Peyer's patch (tissue), 4 donors: Measurements from ENCODE around the gene ZCCHC3. TPM values are rescaled to one million over a fixed set of nuclear protein-coding genes. Genes with fewer than 3 reads are reported as not detected.

Experiments
- DNase-seq, 3 donors: peaks; one replicate each; pipeline ENCODE4 v3.0.0-alpha.2; 2017 to 2019
- H3K27ac ChIP-seq, 4 donors: fragments of 200-600 bp; sonication (generic); one replicate each; pipeline ENCODE4 v1.5.1; 2016 to 2019
- H3K27me3 ChIP-seq, 2 donors: fragments of 200-600 bp; sonication (generic); one replicate each; pipeline ENCODE4 v1.5.1; 2019
- H3K36me3 ChIP-seq, 3 donors: fragments of 200-600 bp; sonication (generic); one replicate each; pipeline ENCODE4 v1.5.1; 2016 to 2019
- H3K4me1 ChIP-seq, 4 donors: fragments of 200-600 bp; sonication (generic); one replicate each; pipeline ENCODE4 v1.5.1; 2016 to 2019
- H3K4me3 ChIP-seq, 4 donors: fragments of 200-600 bp; sonication (generic); 1 replicate in 3 of 4; 2 replicates in 1 of 4; pipeline ENCODE4 v1.5.1; 2016 to 2019; ENCODE audit warnings: mild to moderate bottlenecking in 1 of 4
- H3K9me3 ChIP-seq, 4 donors: fragments of 200-600 bp; sonication (generic); one replicate each; pipeline ENCODE4 v1.5.1; 2016 to 2019; ENCODE audit warnings: mild to moderate bottlenecking in 1 of 4
- POLR2A ChIP-seq, 2 donors: fragments of 450-650 bp; IDR thresholded peaks; one replicate each; pipeline ENCODE4 v1.5.1; 2017; ENCODE audit warnings: antibody characterized with exemption in 2 of 2, mild to moderate bottlenecking in 2 of 2, moderate library complexity in 2 of 2
- total RNA-seq, 4 donors: library from RNA; depleted of rRNA; stranded (reverse); fragments of >200 nt; gene quantifications; one replicate each; pipeline ENCODE4 v1.1.0, GENCODE V29; 2016
- TF ChIP-seq, protein P1 (sequence below), 6 experiments: fragments of 450-650 bp in 4 of 6; fragments of 200-600 bp in 2 of 6; sonication (generic) in 1 of 6; IDR thresholded peaks; one replicate each; pipeline ENCODE4 v1.5.1; 2017 to 2019; ENCODE audit warnings: antibody characterized with exemption in 6 of 6, mild to moderate bottlenecking in 3 of 6, moderate library complexity in 1 of 6

Gene ZCCHC3
- total RNA-seq, 4 donors from 2014 or later = 9.6 to 17.3 (median 13.9) TPM

DNA sequence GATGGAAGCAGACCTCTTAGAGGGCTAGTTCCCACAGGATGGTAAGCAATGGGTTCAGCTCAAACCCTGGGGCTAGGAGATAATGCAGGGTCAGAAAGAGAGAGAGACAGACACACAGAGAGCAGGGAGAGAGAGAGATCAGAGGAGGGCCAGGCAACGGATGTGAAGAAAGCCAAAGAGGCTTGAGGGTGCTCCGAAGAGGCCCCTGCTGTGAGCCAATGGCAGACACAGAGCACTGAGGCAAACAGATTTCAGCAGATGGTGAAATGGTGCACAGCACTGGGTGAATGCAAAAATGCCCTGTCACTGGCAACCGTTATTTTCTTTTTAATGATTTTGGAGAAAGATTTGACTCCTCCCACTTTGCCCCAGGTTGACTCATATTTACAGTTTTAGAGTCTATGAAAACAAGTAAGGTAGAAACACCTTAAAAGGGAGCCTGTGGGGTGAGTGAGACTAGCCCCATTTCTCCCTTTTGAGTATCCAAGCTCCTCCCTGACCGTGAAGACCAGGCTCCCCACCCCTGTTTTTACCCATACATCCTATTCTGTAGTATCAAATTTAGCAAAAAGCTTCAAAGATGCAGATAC lies 39.0 kb upstream of the ZCCHC3 start:
- no peak for DNase-seq
- no peaks in the 10 kb centered on the region for H3K36me3 ChIP-seq
- no peak for TF ChIP-seq POLR2A (IDR thresholded peaks at IDR 0.05)
- TF ChIP-seq, protein P1, sequence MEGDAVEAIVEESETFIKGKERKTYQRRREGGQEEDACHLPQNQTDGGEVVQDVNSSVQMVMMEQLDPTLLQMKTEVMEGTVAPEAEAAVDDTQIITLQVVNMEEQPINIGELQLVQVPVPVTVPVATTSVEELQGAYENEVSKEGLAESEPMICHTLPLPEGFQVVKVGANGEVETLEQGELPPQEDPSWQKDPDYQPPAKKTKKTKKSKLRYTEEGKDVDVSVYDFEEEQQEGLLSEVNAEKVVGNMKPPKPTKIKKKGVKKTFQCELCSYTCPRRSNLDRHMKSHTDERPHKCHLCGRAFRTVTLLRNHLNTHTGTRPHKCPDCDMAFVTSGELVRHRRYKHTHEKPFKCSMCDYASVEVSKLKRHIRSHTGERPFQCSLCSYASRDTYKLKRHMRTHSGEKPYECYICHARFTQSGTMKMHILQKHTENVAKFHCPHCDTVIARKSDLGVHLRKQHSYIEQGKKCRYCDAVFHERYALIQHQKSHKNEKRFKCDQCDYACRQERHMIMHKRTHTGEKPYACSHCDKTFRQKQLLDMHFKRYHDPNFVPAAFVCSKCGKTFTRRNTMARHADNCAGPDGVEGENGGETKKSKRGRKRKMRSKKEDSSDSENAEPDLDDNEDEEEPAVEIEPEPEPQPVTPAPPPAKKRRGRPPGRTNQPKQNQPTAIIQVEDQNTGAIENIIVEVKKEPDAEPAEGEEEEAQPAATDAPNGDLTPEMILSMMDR (IDR thresholded peaks at IDR 0.05) = no peak
- H3K9me3 ChIP-seq = no peaks in the 10 kb centered on the region
- H3K4me3 ChIP-seq = no peak overlapping the region
- no peaks in the 10 kb centered on the region for H3K27me3 ChIP-seq
- no peak overlapping the region for H3K27ac ChIP-seq
- no peaks in the 10 kb centered on the region for H3K4me1 ChIP-seq

DNA sequence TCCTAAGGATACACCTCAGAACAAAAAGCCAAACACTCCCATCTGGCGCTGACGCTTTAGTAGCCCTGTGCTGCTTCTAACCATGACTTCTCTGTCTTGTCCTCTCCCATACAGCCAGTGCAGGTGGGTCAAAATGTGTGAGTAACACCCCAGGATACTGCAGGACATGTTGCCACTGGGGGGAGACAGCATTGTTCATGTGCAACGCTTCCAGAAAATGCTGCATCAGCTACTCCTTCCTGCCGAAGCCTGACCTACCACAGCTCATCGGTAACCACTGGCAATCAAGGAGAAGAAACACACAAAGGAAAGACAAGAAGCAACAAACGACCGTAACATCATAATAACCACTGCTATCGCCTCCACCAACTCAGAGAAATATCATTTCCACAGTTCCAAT lies 38.4 kb upstream of the ZCCHC3 start:
- no peak overlapping the region for H3K27ac ChIP-seq
- no peak for TF ChIP-seq POLR2A (IDR thresholded peaks at IDR 0.05)
- TF ChIP-seq, protein P1 (IDR thresholded peaks at IDR 0.05) = no peak
- H3K36me3 ChIP-seq = no peaks in the 10 kb centered on the region
- no peaks in the 10 kb centered on the region for H3K9me3 ChIP-seq
- no peaks in the 10 kb centered on the region for H3K4me1 ChIP-seq
- no peaks in the 10 kb centered on the region for H3K27me3 ChIP-seq
- peak in 1 of 3 donors; percentile 20 for DNase-seq
- H3K4me3 ChIP-seq = no peak overlapping the region

DNA sequence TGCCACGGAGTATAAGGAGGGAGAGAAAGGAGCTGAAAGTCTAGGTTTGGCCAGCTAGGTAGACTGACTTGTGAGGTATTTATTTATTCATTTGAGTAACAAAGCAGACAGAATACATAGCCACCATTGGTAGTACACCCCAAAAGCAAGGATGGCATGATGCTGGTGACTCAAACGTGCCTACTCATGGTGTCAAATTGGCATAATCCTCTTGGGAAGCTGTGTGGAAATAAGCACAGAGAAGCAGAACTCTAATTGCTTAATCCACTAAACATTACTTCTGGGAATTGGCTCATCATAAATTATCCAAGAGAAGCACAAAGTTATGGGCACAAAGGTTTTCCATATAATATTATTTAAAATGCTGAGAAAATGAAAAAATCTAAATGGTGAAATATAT lies 37.4 kb upstream of the ZCCHC3 start:
- Histone ChIP-seq H3K27me3 (no peaks in the 10 kb centered on the region), H3K4me3 (no peak overlapping the region), H3K4me1 (no peaks in the 10 kb centered on the region), H3K27ac (no peak overlapping the region), H3K36me3 (no peaks in the 10 kb centered on the region), H3K9me3 (no peaks in the 10 kb centered on the region)
- no peak for DNase-seq
- TF ChIP-seq, protein P1 (IDR thresholded peaks at IDR 0.05) = no peak

DNA sequence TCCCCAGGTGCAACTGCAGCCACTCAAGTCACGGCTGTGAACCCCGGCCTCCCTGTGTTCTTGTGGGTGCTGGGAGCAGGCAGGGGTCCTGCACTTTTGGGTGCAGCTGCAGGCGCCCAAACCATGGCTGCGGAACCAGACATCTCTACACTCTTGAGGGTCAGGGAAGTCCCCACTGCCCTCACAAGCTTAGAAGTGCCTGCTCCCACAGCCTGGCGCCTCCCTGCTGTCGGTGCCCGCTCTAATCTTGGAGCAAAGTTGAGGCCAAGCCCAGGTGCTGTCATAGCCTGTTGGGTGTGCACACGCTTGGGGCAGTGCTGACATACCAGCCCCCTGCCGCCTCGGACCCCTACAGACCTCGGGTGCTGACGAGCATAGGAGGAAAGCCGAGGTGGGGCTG lies 33.7 kb upstream of the ZCCHC3 start:
- Histone ChIP-seq H3K4me1 (no peaks in the 10 kb centered on the region), H3K27ac (no peak overlapping the region), H3K4me3 (no peak overlapping the region), H3K27me3 (no peaks in the 10 kb centered on the region), H3K9me3 (no peaks in the 10 kb centered on the region), H3K36me3 (no peaks in the 10 kb centered on the region)
- TF ChIP-seq POLR2A (IDR thresholded peaks at IDR 0.05) = no peak
- TF ChIP-seq, protein P1 (IDR thresholded peaks at IDR 0.05) = no peak
- no peak for DNase-seq

DNA sequence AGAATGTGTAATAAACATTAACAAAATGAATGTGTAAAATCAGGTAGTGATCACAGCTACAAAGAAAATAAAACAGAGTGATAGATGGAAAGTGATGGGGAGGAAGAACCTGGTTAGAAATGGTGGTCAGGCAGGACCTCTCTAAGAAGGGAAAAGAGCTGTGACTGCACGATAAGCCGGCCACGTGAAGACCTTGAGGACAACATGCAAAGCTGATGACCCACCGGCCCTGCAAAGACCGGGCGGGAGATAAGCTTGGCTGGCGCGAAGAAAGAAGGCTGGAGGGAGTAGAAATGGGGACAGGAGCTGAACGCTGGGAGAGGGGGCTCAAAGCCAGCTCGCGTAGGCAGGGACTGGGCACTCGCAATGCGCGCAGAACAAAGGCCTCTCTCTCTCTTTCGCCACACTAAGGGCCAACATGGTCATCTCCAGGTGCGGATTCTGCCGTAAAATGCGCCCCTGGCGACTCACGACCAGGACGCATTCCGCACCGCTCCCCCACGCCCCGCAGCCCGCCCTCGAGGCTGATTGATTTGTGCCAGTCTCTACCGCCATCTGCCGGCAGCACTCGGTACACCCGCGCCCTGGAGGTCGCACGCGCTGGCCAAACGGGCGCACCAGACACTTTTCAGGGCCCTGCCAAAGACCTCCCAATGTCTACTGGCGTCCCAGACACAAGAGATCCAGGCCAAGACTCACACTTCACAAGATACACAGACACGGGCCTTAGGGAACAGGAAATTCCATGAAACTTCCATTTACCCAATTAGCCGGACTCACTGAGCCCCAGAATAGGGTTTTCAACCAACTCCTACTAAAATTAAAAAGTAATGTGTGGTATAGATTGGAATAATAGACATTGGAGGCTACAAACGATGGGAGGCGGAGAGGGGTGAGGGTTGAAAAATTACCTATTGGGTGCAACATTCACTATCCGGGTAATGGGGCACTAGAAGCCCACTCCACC lies 30.5 kb upstream of the ZCCHC3 start:
- Histone ChIP-seq H3K36me3 (no peaks in the 10 kb centered on the region), H3K4me1 (no peaks in the 10 kb centered on the region), H3K27me3 (no peaks in the 10 kb centered on the region), H3K27ac (no peak overlapping the region), H3K9me3 (no peaks in the 10 kb centered on the region), H3K4me3 (peak overlapping the region; percentile 36 to 54 (median 49))
- peak; percentile 88 to 94 (median 88) for DNase-seq
- no peak for TF ChIP-seq POLR2A (IDR thresholded peaks at IDR 0.05)
- TF ChIP-seq, protein P1 (IDR thresholded peaks at IDR 0.05) = peak; percentile 84 to 96 (median 88)
